Left kidney (tissue), 1 donor: ENCODE data around the gene NCOR1. TPM values are rescaled to one million over a fixed set of nuclear protein-coding genes. Genes with fewer than 3 reads are reported as not detected.

Experiments
- polyA plus RNA-seq: library from polyadenylated mRNA; unstranded; fragments of 120-200 nt; gene quantifications from one replicate; pipeline ENCODE4 v1.2.1, GENCODE V29; 2013; ENCODE audit not compliant: insufficient read length

The NCOR1 gene
- polyA plus RNA-seq, 1 donor: 136 TPM

Other genes starting within 250 kb of the NCOR1 start
- 58.0 TPM for gene ZSWIM7, start 215.8 kb downstream of the NCOR1 start, polyA plus RNA-seq
- gene TTC19, start 215.7 kb downstream of the NCOR1 start, polyA plus RNA-seq: 75.9 TPM
- 46.2 TPM for gene PIGL, start 1.7 kb upstream of the NCOR1 start, polyA plus RNA-seq
- 86.8 TPM for gene CENPV, start 137.9 kb upstream of the NCOR1 start, polyA plus RNA-seq
- 1,960 TPM for gene UBB, start 165.6 kb upstream of the NCOR1 start, polyA plus RNA-seq
- gene TRPV2, start 200.0 kb upstream of the NCOR1 start, polyA plus RNA-seq: 2.9 TPM